Psoas muscle (tissue), 8 donors: Measurements from ENCODE around the gene KCNMA1. TPM values are rescaled to one million over a fixed set of nuclear protein-coding genes. Genes with fewer than 3 reads are reported as not detected.

Experiments used
- ATAC-seq, 4 donors: fragments of 200-7000 bp; cut with Tn5 transposase; one replicate each; pipeline ENCODE4 v1.9.1; 2020; ENCODE audit warnings: moderate library complexity in 3 of 4, mild to moderate bottlenecking in 2 of 4
- DNase-seq, 2 donors: peaks; one replicate each; pipeline ENCODE4 v3.0.0-alpha.2; 2020
- H3K27ac ChIP-seq: fragments of 200-600 bp; one replicate; pipeline ENCODE4 v1.8.0; 2022
- H3K27me3 ChIP-seq, 3 donors: fragments of 200-600 bp in 1 of 3; one replicate each; pipeline versions ENCODE4 v1.6.1 to v1.8.0; 2013 to 2022; ENCODE audit warnings: low read length in 2 of 3, mild to moderate bottlenecking in 2 of 3, moderate library complexity in 1 of 3; ENCODE audit not compliant: insufficient read depth in 3 of 3
- H3K36me3 ChIP-seq, 2 donors: fragments of 200-600 bp in 1 of 2; one replicate each; pipeline versions ENCODE4 v1.6.1 to v1.8.0; 2013 to 2022; ENCODE audit warnings: low read depth in 1 of 2, mild to moderate bottlenecking in 1 of 2, moderate library complexity in 1 of 2; ENCODE audit not compliant: insufficient read depth in 1 of 2
- H3K4me1 ChIP-seq: fragments of 200-600 bp; one replicate; pipeline ENCODE4 v1.8.0; 2022
- H3K4me3 ChIP-seq: fragments of 200-600 bp; one replicate; pipeline ENCODE4 v1.8.0; 2022; ENCODE audit warnings: mild to moderate bottlenecking
- H3K9me3 ChIP-seq: fragments of 200-600 bp; one replicate; pipeline ENCODE4 v1.8.0; 2022
- WGBS, 3 donors: extraction: QIAGEN DNeasy Blood & Tissue Kit; methylation state at CpG; one replicate each; pipeline versions ENCODE4 v1.1.6 to v1.1.7; 2013; 5-methylcytosine and 5-hydroxymethylcytosine counted together
- intact Hi-C, 2 donors: fragments of 100-400 bp; cut with DNase I; formaldehyde crosslinking; loops; one replicate each; pipeline versions ENCODE4 v1.11.0 to v1.14.2; 2022
- polyA plus RNA-seq, 3 donors: library from polyadenylated mRNA; stranded (reverse); fragments of 200-250 nt; gene quantifications; one replicate each; pipeline ENCODE4 v1.2.3, GENCODE V29; 2013
- total RNA-seq, 4 donors: library from RNA; stranded (reverse); fragmentation: NEBNext Ultra II Directional in 2 of 4; extraction: Animal tissue kit (Norgen Biotek cat#: 25700) in 2 of 4; gene quantifications; one replicate each; pipeline versions ENCODE4 v1.2.1 to v1.2.4, GENCODE V29; 2021 to 2023
- TF ChIP-seq, protein P1 (sequence below): fragments of 200-600 bp; IDR thresholded peaks from one replicate; pipeline ENCODE4 v1.8.0; 2022; ENCODE audit warnings: antibody characterized with exemption
- donor health status: healthy with polysubstance abuse.
- donor health status: DM: no; HTN: no; CAD: no; lungs with moderate emphysema.
- donor health status: Bipolar disorder and iron deficiency.
- donor health status: healthy.
- donor health status: DM: yes; HTN: yes; CAD: no.
- donor health status: DM: no; HTN: no; CAD: no.
- donor health status: DM: no; HTN: no; CAD: no.
- donor health status: DM: yes; HTN: yes; CAD: no.

The KCNMA1 gene
- total and polyA plus RNA-seq, 7 donors, result 7.9 to 53.0 (median 41.9) TPM

DNA sequence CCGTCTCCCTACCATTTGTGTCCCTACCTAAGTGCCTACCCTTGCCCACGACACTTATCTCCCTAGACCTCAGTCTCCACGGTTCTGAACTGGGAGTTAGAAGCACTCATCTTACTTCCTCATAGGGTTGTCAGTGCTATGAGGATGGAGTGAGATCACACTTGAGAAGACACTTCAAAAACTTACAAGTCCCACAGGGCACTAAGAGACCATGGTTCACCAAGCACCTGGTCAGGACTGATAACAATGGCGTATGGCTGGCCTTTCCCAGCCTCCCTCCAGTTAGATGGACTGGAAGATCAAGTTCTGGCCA lies 43.2 kb downstream of the KCNMA1 start:
- intact Hi-C loops, result loop anchor here in 1 of 2 donors (5.0 kb wide), 1 partner anchor 43 kb away; the partner anchor contains the start of gene KCNMA1
- TF ChIP-seq, protein P1, sequence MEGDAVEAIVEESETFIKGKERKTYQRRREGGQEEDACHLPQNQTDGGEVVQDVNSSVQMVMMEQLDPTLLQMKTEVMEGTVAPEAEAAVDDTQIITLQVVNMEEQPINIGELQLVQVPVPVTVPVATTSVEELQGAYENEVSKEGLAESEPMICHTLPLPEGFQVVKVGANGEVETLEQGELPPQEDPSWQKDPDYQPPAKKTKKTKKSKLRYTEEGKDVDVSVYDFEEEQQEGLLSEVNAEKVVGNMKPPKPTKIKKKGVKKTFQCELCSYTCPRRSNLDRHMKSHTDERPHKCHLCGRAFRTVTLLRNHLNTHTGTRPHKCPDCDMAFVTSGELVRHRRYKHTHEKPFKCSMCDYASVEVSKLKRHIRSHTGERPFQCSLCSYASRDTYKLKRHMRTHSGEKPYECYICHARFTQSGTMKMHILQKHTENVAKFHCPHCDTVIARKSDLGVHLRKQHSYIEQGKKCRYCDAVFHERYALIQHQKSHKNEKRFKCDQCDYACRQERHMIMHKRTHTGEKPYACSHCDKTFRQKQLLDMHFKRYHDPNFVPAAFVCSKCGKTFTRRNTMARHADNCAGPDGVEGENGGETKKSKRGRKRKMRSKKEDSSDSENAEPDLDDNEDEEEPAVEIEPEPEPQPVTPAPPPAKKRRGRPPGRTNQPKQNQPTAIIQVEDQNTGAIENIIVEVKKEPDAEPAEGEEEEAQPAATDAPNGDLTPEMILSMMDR, result no peak
- 92 to 93% (median 93%) methylated on average over 4 of the region's 4 CpGs for WGBS, 3 donors
- no peak overlapping the region for H3K4me3 ChIP-seq
- no peak for ATAC-seq
- no peaks in the 10 kb centered on the region for H3K36me3 ChIP-seq
- H3K9me3 ChIP-seq, result no peaks in the 10 kb centered on the region
- peaks cover 35% of the 10 kb centered on the region for H3K4me1 ChIP-seq
- H3K27me3 ChIP-seq, result no peaks in the 10 kb centered on the region
- no peak for DNase-seq
- H3K27ac ChIP-seq, result peak overlapping the region; percentile 68

- intact Hi-C loops, result loop anchor here in 1 of 2 donors (5.0 kb wide), 1 partner anchor 43 kb away; the partner anchor contains the start of gene KCNMA1
- H3K27ac ChIP-seq, result peak overlapping the region; percentile 68
- DNase-seq, result no peak
- peak in 1 of 4 donors; percentile 24 for ATAC-seq
- 57 to 67% (median 61%) methylated on average over 7 of the region's 7 CpGs for WGBS, 3 donors
- H3K27me3 ChIP-seq, result no peaks in the 10 kb centered on the region
- H3K9me3 ChIP-seq, result no peaks in the 10 kb centered on the region
- no peaks in the 10 kb centered on the region for H3K36me3 ChIP-seq
- H3K4me3 ChIP-seq, result no peak overlapping the region
- TF ChIP-seq, protein P1, result no peak
- peaks cover 35% of the 10 kb centered on the region for H3K4me1 ChIP-seq
These were observed 43.7 kb downstream of the KCNMA1 start for GRCh38 chr10:77593771-77594470.

DNA sequence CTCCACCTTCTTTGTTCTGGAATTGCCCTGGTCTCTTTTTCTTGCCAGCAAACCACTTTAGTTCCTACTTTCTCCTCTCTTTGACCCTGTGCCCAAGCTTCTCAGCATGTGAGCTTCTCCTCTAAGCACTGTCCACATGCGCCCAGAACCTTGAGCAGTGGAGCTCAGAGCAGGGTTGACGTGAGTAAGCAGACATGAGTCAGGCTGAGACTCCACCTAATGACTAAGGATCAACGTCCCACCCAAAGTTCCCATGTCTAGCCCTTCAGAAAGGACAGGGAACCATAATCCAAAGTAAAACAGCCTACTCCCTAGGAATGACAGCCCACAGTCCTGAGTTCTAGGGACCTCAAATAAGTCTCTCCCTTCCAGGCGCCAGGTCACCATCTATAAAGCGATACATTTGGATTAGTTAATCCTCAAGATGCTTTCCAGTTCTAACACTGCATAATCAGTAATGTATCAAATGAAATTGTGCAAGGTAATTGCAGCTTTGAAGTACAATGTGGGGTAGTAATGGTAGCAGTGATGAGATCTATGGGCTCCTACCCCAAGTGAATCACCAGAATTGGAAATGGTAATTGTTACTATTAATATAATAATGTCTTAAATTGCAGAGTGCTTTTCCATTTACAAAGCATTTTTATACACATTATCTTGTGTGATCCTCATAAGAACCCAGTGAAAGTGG lies 44.5 kb downstream of the KCNMA1 start:
- WGBS, 3 donors, result 69 to 79% (median 79%) methylated on average over 5 of the region's 5 CpGs
- Histone ChIP-seq H3K36me3 (no peaks in the 10 kb centered on the region), H3K27ac (peak overlapping the region; percentile 68), H3K4me3 (no peak overlapping the region), H3K27me3 (no peaks in the 10 kb centered on the region), H3K4me1 (peaks cover 40% of the 10 kb centered on the region), H3K9me3 (no peaks in the 10 kb centered on the region)
- DNase-seq, result peak in 1 of 2 donors; percentile 46
- peak; percentile 55 to 70 (median 66) for ATAC-seq
- TF ChIP-seq, protein P1, result no peak
- intact Hi-C loops, result loop anchor here in 1 of 2 donors (5.0 kb wide), 1 partner anchor 44 kb away; the partner anchor contains the start of gene KCNMA1

GRCh38 chr10:77592510-77592909 lies 45.1 kb downstream of the KCNMA1 start:
- Histone ChIP-seq H3K36me3 (no peaks in the 10 kb centered on the region), H3K4me3 (no peak overlapping the region), H3K27ac (peak overlapping the region; percentile 68), H3K27me3 (no peaks in the 10 kb centered on the region), H3K4me1 (peaks cover 46% of the 10 kb centered on the region), H3K9me3 (no peaks in the 10 kb centered on the region)
- intact Hi-C loops, result loop anchor here in 1 of 2 donors (5.0 kb wide), 1 partner anchor 45 kb away; the partner anchor contains the start of gene KCNMA1
- peak in 2 of 4 donors; percentile 33 to 42 for ATAC-seq
- DNase-seq, result no peak
- TF ChIP-seq, protein P1, result no peak
- WGBS, 3 donors, result 58 to 69% (median 60%) methylated on average over 4 of the region's 4 CpGs
